ENCODE data around the gene TBC1D14.

DNA sequence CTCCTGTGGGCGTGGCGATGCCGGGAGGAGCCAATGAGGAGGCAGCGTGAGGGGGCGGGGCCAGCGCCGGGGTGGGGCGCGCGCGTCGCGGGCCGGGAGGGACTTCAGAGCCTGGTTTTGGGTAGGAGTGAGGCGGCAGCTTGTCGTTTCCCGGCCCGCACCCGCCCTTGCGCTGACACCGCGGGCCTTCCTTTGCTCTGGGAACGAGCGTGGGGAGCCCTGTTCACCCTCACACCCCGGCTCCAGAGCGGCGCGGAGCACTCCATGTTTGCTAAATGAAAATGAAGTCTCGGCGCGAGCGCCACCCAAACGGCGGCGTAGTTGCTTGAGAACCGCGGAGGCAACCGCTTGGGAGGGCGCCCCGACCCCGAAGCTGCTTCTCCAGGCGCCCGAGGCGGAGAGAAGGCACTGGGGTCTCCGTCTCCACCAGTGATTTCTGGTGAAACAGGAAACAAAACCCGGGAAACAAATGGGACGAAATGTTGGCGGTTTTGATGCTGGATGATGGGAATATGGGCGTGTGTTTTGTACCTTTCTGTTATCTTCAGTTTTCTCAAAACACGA is 158.7 kb downstream of the TBC1D14 start:
- TF ChIP-seq POLR2A (IDR thresholded peaks at IDR 0.05), result peak in 1 of 2 donors; percentile 9
- TF ChIP-seq, protein P1, sequence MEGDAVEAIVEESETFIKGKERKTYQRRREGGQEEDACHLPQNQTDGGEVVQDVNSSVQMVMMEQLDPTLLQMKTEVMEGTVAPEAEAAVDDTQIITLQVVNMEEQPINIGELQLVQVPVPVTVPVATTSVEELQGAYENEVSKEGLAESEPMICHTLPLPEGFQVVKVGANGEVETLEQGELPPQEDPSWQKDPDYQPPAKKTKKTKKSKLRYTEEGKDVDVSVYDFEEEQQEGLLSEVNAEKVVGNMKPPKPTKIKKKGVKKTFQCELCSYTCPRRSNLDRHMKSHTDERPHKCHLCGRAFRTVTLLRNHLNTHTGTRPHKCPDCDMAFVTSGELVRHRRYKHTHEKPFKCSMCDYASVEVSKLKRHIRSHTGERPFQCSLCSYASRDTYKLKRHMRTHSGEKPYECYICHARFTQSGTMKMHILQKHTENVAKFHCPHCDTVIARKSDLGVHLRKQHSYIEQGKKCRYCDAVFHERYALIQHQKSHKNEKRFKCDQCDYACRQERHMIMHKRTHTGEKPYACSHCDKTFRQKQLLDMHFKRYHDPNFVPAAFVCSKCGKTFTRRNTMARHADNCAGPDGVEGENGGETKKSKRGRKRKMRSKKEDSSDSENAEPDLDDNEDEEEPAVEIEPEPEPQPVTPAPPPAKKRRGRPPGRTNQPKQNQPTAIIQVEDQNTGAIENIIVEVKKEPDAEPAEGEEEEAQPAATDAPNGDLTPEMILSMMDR (IDR thresholded peaks at IDR 0.05), result no peak
